ENCODE data around the gene A3GALT2.

A3GALT2 gene

DNA sequence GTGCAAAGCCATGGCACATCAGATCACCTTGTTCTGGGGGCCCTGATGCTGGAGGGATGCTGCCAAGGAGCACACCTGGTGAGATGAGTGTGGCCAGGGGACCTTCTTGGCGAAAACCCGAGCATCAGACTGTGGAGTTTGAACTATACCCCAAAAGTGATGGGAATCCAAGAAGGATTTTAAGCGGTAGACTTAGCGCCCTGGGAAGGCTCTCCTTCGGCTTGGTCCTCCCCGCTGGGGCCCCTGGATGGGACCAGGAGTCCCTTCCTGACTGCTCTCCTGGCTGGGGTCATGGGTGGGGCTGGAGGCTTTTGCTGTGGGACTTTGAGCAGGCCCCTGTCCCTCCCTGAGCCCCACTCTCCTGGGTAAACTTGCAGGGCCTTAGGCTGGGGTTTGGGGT is 54.1 kb downstream of the A3GALT2 start:
- peaks cover 2% of the 10 kb centered on the region for H4K20me1 ChIP-seq (ENCODE audit: insufficient read depth, low read length, poor library complexity, severe bottlenecking)
- no peak overlapping the region for H2AFZ ChIP-seq (ENCODE audit: low read length)
- TF ChIP-seq, protein P1, sequence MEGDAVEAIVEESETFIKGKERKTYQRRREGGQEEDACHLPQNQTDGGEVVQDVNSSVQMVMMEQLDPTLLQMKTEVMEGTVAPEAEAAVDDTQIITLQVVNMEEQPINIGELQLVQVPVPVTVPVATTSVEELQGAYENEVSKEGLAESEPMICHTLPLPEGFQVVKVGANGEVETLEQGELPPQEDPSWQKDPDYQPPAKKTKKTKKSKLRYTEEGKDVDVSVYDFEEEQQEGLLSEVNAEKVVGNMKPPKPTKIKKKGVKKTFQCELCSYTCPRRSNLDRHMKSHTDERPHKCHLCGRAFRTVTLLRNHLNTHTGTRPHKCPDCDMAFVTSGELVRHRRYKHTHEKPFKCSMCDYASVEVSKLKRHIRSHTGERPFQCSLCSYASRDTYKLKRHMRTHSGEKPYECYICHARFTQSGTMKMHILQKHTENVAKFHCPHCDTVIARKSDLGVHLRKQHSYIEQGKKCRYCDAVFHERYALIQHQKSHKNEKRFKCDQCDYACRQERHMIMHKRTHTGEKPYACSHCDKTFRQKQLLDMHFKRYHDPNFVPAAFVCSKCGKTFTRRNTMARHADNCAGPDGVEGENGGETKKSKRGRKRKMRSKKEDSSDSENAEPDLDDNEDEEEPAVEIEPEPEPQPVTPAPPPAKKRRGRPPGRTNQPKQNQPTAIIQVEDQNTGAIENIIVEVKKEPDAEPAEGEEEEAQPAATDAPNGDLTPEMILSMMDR (conservative IDR thresholded peaks at IDR 0.05; ENCODE audit: low read length) = no peak
- TF ChIP-seq EZH2phosphoT487 (IDR thresholded peaks at IDR 0.05; ENCODE audit: borderline replicate concordance) = no peak
- peaks cover 6% of the 10 kb centered on the region; the same call in 1 of the 2 replicates for H3K36me3 ChIP-seq (ENCODE audit: insufficient read depth, low read length)
- H3K79me2 ChIP-seq (ENCODE audit: insufficient read depth, low read length) = peaks cover 18% of the 10 kb centered on the region; the same call in 1 of the 2 replicates
- H3K4me2 ChIP-seq (ENCODE audit: low read depth, low read length, poor library complexity, severe bottlenecking) = no peak overlapping the region
- H3K9me2 ChIP-seq (replicated peaks; ENCODE audit: low read depth, low read length) = no peaks in the 10 kb centered on the region
- no peaks in the 10 kb centered on the region for H3K9me3 ChIP-seq (ENCODE audit: insufficient read depth, low read depth, low read length)
- no peaks in the 10 kb centered on the region for H3F3A ChIP-seq (ENCODE audit: low read depth)
- no peak overlapping the region for H3K9ac ChIP-seq (ENCODE audit: low read depth, low read length, poor library complexity, severe bottlenecking)
- peaks cover 3% of the 10 kb centered on the region for H3K4me1 ChIP-seq (ENCODE audit: insufficient read depth, low read length, poor library complexity, severe bottlenecking)
- H3K4me3 ChIP-seq (ENCODE audit: low read length, poor library complexity, severe bottlenecking) = no peak overlapping the region
- no peaks in the 10 kb centered on the region for H3K27me3 ChIP-seq (ENCODE audit: insufficient read depth, low read length, poor library complexity, severe bottlenecking)

GRCh38 chr1:33265780-33266605 is 54.9 kb downstream of the A3GALT2 start:
- Histone ChIP-seq H3K4me1 (ENCODE audit: insufficient read depth, low read length, poor library complexity, severe bottlenecking) (peaks cover 8% of the 10 kb centered on the region), H3K79me2 (ENCODE audit: insufficient read depth, low read length) (peaks cover 25% of the 10 kb centered on the region), H3F3A (ENCODE audit: low read depth) (no peaks in the 10 kb centered on the region), H4K20me1 (ENCODE audit: insufficient read depth, low read length, poor library complexity, severe bottlenecking) (peaks cover 10% of the 10 kb centered on the region), H3K4me3 (ENCODE audit: low read length, poor library complexity, severe bottlenecking) (no peak overlapping the region), H2AFZ (ENCODE audit: low read length) (no peak overlapping the region), H3K9me2 (replicated peaks; ENCODE audit: low read depth, low read length) (no peaks in the 10 kb centered on the region), H3K27me3 (ENCODE audit: insufficient read depth, low read length, poor library complexity, severe bottlenecking) (no peaks in the 10 kb centered on the region), H3K9me3 (ENCODE audit: insufficient read depth, low read depth, low read length) (no peaks in the 10 kb centered on the region), H3K9ac (ENCODE audit: low read depth, low read length, poor library complexity, severe bottlenecking) (no peak overlapping the region), H3K4me2 (ENCODE audit: low read depth, low read length, poor library complexity, severe bottlenecking) (no peak overlapping the region), H3K36me3 (ENCODE audit: insufficient read depth, low read length) (peaks cover 6% of the 10 kb centered on the region; the same call in 1 of the 2 replicates)
- TF ChIP-seq EZH2phosphoT487 (IDR thresholded peaks at IDR 0.05; ENCODE audit: borderline replicate concordance) = no peak
- TF ChIP-seq, protein P1 (conservative IDR thresholded peaks at IDR 0.05; ENCODE audit: low read length) = no peak

DNA sequence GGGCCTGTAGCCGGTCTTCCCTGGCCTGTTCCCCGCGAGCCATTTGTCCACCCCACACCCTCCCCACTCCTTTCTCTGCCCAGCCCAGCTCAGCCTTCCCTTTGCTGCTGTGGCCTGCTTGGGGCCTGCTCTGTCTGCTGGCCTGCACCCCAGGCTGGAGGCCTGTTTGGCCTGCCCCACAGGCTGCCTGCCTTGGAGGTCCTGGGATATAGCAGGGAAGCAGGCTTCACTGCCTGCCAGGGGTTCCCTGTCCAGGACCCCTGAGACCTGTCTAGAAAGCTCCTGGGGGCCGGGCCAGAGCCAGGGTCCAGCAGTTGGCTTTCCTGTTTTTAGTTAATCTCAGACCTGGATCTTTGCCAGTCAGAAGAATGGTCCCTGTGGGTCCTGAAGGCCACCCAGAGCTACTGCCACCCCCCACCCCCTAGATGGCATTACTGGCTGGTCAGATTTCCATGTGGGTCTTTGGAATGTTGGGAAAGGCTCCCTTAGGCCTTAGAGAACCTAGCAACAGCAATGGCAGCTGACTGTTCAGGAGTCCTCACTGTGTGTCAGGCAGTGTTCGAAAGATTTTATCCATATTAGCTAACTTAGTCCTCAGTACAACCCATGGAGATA is 56.9 kb downstream of the A3GALT2 start:
- H2AFZ ChIP-seq (ENCODE audit: low read length) = no peak overlapping the region
- peaks cover 26% of the 10 kb centered on the region for H3K4me1 ChIP-seq (ENCODE audit: insufficient read depth, low read length, poor library complexity, severe bottlenecking)

More for the DNA sequence above, 56.9 kb downstream of the A3GALT2 start:
- Histone ChIP-seq H3K36me3 (ENCODE audit: insufficient read depth, low read length) (peaks cover 2% of the 10 kb centered on the region; the same call in 1 of the 2 replicates), H3K9ac (ENCODE audit: low read depth, low read length, poor library complexity, severe bottlenecking) (no peak overlapping the region), H3F3A (ENCODE audit: low read depth) (no peaks in the 10 kb centered on the region), H4K20me1 (ENCODE audit: insufficient read depth, low read length, poor library complexity, severe bottlenecking) (peaks cover 30% of the 10 kb centered on the region), H3K9me2 (replicated peaks; ENCODE audit: low read depth, low read length) (no peaks in the 10 kb centered on the region), H3K79me2 (ENCODE audit: insufficient read depth, low read length) (peaks cover 45% of the 10 kb centered on the region), H3K27me3 (ENCODE audit: insufficient read depth, low read length, poor library complexity, severe bottlenecking) (no peaks in the 10 kb centered on the region), H3K4me2 (ENCODE audit: low read depth, low read length, poor library complexity, severe bottlenecking) (no peak overlapping the region), H3K9me3 (ENCODE audit: insufficient read depth, low read depth, low read length) (no peaks in the 10 kb centered on the region), H3K4me3 (ENCODE audit: low read length, poor library complexity, severe bottlenecking) (no peak overlapping the region)
- TF ChIP-seq, protein P1 (conservative IDR thresholded peaks at IDR 0.05; ENCODE audit: low read length) = no peak
- no peak for TF ChIP-seq EZH2phosphoT487 (IDR thresholded peaks at IDR 0.05; ENCODE audit: borderline replicate concordance)
